HG02973 (cell line): ENCODE measurements around the gene DUSP14.
"Not testable (repeated sequence)": the region's sequence is repeated elsewhere in the genome, so short reads cannot be mapped to it uniquely, and the experiment has no call there.

ENCODE experiments used
- ATAC-seq: cut with Tn5 transposase; IDR thresholded peaks from one replicate; pipeline ENCODE4 v1.9.1; 2021; ENCODE audit warnings: moderate library complexity; ENCODE audit not compliant: unreplicated experiment

DUSP14 gene

DNA sequence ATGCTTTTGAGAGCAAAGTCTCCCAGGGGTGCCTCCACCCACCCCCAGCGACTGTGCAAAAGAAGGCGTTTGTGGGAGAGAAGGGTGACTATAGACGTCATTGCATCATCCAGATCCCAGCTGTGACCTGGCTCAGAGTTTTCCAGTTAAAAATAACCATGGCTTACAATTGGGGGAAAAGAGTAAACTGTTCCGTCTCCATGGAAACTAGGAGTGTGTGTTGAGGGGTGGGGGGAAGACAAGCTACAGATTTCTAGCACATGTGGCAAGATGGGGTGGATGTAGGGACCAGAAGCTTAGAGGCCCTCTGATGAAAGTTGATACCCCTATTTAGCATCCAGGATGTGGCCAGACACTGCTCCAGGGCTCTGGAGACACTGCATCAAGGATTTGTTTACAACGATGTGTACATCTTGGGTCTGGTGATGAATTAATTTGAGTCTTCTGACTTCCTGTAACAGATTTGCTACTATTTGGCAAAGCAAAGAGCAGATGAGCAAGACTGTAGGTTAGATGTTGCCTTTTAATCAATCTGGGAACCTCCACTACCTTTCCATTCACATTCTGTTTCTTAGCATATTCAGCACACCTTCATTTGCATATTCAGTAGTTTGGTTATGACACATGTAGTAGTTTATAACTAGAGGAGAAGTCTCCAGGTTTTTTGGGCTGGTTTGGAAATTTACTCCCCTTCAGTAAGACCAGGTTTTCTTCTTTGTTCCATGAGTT, 6.2 kb upstream of the DUSP14 start:
- ATAC-seq: no peak

- ATAC-seq: no peak
These were observed 3.6 kb upstream of the DUSP14 start for GRCh38 chr17:37485938-37486570.

DNA sequence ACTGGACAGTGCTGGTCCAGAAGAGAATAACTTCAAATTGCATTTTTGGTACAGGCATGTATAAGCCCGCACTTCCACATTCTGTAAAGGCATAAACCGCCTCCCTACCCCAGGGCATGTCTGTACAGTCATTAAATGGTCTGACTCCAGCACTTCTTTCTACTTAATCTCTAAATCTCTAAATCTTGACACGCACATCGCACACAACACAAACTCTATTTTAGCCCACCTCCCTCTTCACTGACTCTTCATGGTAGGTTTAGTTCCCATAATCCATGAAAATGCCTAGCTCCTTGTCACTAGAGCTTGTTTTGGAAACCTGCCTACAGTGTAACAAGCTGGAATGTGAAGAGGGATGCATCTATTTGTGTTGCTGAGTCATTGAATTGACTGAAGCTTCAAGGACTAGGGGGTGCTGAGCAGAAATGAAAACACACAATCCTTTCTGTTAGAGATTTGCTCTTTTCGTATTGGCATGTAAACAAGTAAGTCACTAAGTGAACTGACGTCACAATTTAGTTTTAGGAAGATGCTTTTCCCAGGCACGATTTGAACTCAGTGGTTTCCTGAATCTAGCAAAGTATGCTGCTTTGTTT, 1.6 kb upstream of the DUSP14 start:
- ATAC-seq: no peak

DNA sequence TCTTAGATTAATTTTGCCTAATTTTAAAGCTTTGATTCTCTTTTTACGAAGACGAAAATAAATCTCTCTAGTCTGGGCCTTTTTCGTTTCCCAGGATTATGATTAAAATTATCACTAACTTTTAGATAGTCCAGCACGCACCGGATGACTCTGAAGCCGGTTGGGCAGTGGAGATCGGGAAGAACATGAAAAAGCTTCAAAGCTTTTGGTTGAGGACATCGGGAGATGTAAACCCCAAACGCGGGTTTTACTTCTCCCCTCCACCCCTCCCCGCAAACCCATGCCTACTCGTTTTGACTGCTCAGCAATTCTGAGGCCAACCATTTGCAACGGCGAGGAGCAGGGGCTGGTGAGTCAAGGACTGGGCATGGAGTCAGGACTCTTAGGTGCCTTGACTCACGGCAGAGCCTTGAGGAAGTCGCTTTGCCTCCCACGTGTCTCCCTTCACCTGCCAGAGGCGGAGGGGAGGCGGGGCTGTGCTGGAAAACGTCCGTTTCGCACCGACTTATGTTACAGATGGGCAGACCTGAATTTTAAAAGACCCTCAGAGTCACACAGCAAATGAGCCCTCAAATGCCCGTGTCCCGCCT, 989 bp upstream of the DUSP14 start:
- ATAC-seq: no peak

- peak; percentile 56 for ATAC-seq
These were observed 414 bp downstream of the DUSP14 start for GRCh38 chr17:37490022-37490587.

- no peak for ATAC-seq
These were observed 1.2 kb downstream of the DUSP14 start for GRCh38 chr17:37490638-37491614.

DNA sequence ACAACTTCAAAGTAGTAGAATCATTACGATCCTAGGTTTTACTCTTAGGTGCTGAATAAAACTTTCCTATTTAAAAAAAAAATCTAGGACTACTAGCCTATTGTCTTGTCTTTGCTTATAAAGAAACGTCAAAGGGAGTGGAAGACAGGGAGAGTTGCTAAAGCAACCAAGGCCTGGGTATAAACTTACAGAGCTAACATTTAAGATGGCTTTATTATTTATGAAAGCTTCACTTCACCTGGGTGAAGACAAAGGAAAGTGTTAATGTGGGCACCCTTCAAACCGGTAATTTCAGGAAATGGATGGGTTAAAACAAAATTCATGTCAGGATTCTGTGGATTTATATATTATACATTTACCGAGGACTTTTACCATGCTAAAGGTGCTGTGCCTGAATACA, 2.5 kb downstream of the DUSP14 start:
- no peak for ATAC-seq

- ATAC-seq: no peak
These were observed 3.7 kb downstream of the DUSP14 start for GRCh38 chr17:37493249-37494027.

GRCh38 chr17:37494401-37494831, 4.7 kb downstream of the DUSP14 start:
- ATAC-seq: no peak

DNA sequence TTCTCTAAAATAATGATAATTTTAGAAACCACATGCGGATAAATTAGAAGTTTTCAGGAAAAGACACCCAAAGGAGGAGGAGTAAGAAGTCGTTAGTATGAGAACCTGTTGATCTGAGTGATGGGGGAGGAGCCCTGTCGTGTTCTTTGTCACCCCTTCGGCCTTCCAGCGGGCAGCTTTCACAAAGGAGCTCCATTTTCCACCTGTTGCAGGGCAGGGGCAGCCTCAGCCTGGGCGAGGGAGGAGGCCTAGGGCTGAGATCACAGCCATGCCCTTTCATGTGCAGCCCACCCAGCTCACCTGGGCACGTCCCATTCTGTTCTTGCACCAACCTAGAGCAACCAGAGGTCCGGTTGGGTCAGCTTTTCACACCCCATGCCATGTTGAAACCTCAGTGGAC, 5.3 kb downstream of the DUSP14 start:
- ATAC-seq: no peak

DNA sequence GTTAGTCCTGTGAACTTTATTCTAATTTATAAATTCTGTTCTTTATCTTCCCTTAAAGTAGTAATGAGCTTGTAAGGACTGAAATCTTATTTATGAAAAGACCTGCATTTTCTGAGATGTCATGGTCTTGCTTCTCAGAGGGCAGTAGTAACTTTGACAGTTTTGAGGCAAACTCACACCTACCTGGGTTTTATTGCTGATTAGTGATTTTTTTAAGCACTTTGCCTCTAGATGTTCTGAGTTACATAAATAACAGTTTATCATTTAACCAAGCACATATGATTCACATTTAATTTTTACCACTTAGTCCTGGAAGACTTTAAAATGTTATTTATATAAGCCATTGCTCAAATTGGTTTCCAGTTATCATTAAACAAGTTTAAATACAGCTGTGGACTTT, 10.7 kb downstream of the DUSP14 start:
- no peak for ATAC-seq

DNA sequence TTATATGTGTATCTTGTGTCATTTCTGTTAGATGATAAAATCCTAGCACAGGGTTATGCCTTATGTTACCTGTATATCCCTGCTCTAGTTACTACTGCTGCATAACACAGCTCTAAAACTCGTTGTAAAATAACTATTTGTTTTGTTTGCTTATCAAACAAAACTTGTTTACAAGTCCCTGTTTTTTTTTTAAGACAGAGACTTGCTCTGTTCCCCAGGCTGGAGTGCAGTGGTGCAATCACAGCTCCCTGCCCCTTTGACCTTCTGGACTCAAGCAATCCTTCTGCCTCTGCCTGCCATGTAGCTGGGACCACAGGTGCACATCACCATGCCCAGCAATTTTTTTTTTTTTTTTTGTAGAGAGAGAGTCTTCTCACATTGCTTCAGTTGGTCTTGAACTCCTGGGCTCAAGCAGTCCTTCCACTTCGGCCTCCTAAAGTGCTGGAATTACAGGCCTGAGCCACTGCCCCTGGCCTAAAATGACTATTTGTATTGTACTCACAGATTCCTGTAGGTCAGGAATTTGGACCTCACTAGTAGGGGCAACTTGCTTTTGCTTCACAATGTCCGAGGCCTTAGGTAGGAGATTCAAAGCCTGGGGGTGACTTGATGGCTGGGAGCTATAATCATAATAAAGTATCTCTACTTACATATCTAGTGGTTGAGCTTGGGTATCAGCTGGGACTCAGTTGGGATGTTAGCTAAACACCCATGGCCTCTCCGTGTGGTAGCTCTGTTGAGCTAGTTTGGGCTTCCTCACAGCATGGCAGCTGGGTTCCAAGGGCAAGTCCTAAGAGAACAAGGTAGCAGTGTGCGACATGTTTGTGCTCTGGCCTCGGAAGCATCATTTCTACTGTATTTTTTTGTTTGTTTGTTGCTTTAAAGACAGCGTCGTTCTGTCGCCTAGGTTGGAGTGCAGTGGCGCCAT, 12.6 kb downstream of the DUSP14 start:
- no peak for ATAC-seq

- no peak for ATAC-seq
These were observed 13.5 kb downstream of the DUSP14 start for GRCh38 chr17:37503148-37503547.

- no peak for ATAC-seq
These were observed 15.6 kb downstream of the DUSP14 start for GRCh38 chr17:37505333-37505732.

DNA sequence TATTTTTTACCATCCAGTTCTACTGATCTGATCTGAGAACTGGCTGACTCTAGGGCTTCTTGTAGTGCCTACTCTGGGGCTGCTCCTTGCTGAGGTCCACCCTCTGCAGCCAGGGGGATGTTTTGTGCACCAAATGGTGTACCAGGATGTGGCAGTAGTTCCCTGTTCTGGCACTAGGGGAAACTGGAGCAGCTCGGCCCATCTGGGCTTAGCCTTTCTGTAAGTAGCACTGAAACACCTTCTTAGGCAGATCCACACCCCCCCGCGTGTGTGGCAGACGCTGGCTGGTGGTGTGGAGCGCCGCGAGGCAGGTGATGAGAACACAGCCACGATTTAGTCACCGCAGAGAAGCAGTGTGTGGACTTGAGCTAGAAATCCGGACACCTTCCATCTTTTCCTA, 17.0 kb downstream of the DUSP14 start:
- ATAC-seq: no peak

DNA sequence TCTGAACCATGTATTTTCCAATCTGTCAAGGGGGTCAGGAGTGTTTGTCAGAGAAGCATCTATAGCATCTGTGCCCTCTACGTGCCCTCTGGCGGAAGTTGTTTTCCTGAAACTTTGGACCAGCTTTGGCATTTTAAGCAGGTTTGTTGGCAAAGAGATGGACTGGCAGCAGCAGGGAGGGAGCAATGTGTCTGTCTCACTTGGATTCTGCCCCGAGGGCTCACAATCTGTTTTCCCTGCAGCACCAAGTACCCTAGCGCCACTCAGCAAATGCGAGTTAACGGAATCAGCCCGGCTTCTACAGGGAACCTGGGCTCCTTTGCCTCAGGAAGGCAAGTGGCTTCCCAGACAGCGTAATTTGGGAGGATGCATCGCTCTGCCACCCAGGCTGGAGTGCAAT, 17.4 kb downstream of the DUSP14 start:
- ATAC-seq: no peak

GRCh38 chr17:37510056-37510455, 20.4 kb downstream of the DUSP14 start:
- ATAC-seq: no peak

- not testable (repeated sequence) for ATAC-seq
These were observed 22.0 kb downstream of the DUSP14 start for GRCh38 chr17:37511642-37512041.
